GM12875 (cell line): Measurements from ENCODE around the gene PSMD13.

ENCODE experiments used
- H3K4me3 ChIP-seq: one replicate; pipeline ENCODE4 v1.5.1; 2011; ENCODE audit warnings: low read depth, low read length, control low read depth
- TF ChIP-seq, protein P1 (sequence below): IDR thresholded peaks from 2 replicates; pipeline ENCODE4 v1.5.1; 2011; ENCODE audit warnings: low read depth, mild to moderate bottlenecking, control low read depth, inconsistent platforms, low read length, moderate library complexity, borderline replicate concordance; ENCODE audit not compliant: insufficient read depth

Gene PSMD13

GRCh38 chr11:271319-271715, 34.5 kb downstream of the PSMD13 start:
- no peak overlapping the region for H3K4me3 ChIP-seq

DNA sequence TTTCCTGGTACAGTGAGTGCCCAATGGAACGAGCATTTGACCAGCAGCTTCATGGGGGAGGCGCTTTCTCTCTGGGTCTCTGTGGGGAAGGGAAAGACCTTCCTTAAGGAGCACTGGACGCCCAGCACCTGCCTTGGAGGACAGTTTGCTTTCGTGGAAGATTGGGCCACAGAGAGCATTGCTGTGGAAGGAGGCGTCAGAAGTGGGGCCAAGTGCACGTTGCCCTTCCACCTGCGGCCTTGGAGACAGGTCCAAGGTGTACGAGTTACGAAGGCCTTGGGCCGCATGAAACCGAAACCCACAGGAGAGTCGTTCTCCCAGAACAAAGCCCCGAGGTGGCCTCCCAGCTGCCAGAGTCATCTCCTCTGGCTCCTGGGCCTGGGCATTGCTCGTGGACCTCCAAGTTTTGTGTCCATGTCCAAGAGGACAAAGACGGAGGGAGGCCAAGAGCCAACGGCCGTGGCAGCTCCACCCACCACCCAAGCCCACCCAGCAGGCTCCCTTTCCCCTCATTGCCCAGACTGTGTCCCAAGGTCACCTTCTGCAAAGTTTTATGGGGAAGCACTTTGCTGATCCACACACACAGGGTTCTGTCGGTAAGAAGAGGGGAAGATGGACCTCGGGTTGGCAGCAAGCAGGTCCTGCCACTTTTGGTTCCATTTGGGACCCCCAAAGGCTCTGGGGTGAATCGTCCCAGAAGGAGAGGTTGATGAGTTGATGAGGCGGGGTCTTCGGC, 35.6 kb downstream of the PSMD13 start:
- no peak overlapping the region for H3K4me3 ChIP-seq
- TF ChIP-seq, protein P1, sequence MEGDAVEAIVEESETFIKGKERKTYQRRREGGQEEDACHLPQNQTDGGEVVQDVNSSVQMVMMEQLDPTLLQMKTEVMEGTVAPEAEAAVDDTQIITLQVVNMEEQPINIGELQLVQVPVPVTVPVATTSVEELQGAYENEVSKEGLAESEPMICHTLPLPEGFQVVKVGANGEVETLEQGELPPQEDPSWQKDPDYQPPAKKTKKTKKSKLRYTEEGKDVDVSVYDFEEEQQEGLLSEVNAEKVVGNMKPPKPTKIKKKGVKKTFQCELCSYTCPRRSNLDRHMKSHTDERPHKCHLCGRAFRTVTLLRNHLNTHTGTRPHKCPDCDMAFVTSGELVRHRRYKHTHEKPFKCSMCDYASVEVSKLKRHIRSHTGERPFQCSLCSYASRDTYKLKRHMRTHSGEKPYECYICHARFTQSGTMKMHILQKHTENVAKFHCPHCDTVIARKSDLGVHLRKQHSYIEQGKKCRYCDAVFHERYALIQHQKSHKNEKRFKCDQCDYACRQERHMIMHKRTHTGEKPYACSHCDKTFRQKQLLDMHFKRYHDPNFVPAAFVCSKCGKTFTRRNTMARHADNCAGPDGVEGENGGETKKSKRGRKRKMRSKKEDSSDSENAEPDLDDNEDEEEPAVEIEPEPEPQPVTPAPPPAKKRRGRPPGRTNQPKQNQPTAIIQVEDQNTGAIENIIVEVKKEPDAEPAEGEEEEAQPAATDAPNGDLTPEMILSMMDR: no peak

More at GRCh38 chr11:271319-271715, 34.5 kb downstream of the PSMD13 start:
- TF ChIP-seq, protein P1: no peak

GRCh38 chr11:272931-273198, 36.1 kb downstream of the PSMD13 start:
- TF ChIP-seq, protein P1: no peak
- H3K4me3 ChIP-seq: no peak overlapping the region

DNA sequence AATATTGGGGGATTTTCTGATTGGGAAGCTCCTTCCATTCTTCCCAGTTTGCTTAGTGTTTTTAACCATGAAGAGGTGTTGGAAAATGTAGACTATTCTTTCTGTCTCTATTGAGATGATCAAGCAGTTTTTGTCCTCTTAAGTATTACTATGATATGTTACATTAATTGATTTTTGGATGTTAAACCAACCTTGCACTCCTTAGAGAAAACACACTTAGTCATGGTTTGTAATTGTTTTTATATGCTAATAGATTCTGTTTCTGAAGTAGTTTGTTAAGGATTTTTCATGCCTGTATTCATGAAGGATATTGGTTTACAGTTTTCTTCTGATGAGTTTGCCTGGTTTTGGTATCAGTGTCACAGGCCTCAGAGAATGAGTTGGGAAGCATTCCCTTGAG, 39.4 kb downstream of the PSMD13 start:
- TF ChIP-seq, protein P1: no peak

GRCh38 chr11:278001-278951, 41.5 kb downstream of the PSMD13 start, which contains the start of gene NLRP6:
Gene NLRP6 (plus strand): TSS chr11:278407. CDS start chr11:278570, 163 bp downstream.
- TF ChIP-seq, protein P1: no peak
- no peak within 1 kb of the TSS for H3K4me3 ChIP-seq

More for the DNA sequence above, 39.4 kb downstream of the PSMD13 start:
- no peak overlapping the region for H3K4me3 ChIP-seq

DNA sequence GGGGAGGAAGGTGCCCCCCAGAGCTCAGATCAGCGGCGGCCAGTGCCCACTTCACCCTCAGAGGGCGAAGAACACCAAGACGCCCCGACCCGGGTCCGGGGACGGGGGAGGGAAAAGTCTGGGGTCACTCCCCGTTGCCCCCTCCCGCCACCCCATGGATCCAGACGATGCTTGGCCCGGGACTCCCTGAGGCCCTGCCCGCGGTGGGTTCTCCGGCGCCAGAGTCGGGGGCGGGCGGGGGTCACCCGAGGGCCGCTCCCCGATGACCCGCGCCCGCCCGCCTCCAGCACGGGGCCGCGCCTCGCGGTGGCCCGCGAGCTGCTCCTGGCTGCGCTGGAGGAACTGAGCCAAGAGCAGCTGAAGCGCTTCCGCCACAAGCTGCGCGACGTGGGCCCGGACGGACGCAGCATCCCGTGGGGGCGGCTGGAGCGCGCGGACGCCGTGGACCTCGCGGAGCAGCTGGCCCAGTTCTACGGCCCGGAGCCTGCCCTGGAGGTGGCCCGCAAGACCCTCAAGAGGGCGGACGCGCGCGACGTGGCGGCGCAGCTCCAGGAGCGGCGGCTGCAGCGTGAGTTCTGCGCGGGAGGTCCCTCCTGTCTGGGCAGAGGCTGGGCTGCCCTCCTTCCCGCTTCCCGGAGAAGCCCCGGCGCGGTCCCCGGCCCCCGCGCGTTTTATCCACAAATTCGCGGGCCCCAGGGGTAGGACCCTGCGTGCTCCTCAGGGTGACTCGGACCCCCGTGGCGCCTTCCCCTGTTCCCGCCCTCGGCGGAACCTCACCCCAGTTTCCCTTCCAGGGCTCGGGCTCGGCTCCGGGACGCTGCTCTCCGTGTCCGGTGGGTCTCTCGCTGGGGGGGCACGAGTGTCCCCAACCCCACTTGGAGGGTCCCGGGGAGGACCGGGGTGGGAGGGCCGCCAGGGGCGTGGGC, 42.5 kb downstream of the PSMD13 start:
- TF ChIP-seq, protein P1: no peak

More for the DNA sequence above, 42.5 kb downstream of the PSMD13 start:
- no peak overlapping the region for H3K4me3 ChIP-seq
